Inflammatory macrophage (primary cell): Measurements from ENCODE around the gene C1QTNF8.
A peak's percentile ranks its signal among the peaks of the same experiment; 100 is the strongest.

Experiments used
- DNase-seq, 2 donors: peaks; one replicate each; pipeline ENCODE4 v3.0.0-alpha.2; 2020 to 2022

The C1QTNF8 gene

GRCh38 chr16:1107731-1108130 is 11.7 kb upstream of the C1QTNF8 start:
- no peak for DNase-seq

GRCh38 chr16:1107141-1107540 is 11.1 kb upstream of the C1QTNF8 start:
- no peak for DNase-seq

- DNase-seq, result no peak
These were observed 10.6 kb upstream of the C1QTNF8 start for GRCh38 chr16:1106659-1107058.

GRCh38 chr16:1105888-1106620 is 10.0 kb upstream of the C1QTNF8 start:
- peak in 1 of 2 donors; percentile 26 for DNase-seq

GRCh38 chr16:1103636-1103980 is 7.6 kb upstream of the C1QTNF8 start:
- no peak for DNase-seq

- peak; percentile 27 to 39 for DNase-seq
These were observed 7.0 kb upstream of the C1QTNF8 start for GRCh38 chr16:1102921-1103635.

- no peak for DNase-seq
These were observed 6.3 kb upstream of the C1QTNF8 start for GRCh38 chr16:1102333-1102700.

- DNase-seq, result no peak
These were observed 5.7 kb upstream of the C1QTNF8 start for GRCh38 chr16:1101573-1102332.

- no peak for DNase-seq
These were observed 5.1 kb upstream of the C1QTNF8 start for GRCh38 chr16:1101133-1101532.

GRCh38 chr16:1100084-1100800 is 4.2 kb upstream of the C1QTNF8 start:
- DNase-seq, result no peak

- DNase-seq, result no peak
These were observed 3.4 kb upstream of the C1QTNF8 start for GRCh38 chr16:1099189-1100083.

GRCh38 chr16:1098266-1098991 is 2.4 kb upstream of the C1QTNF8 start:
- DNase-seq, result no peak

GRCh38 chr16:1097800-1098199 is 1.8 kb upstream of the C1QTNF8 start:
- no peak for DNase-seq

GRCh38 chr16:1097156-1097555 is 1.1 kb upstream of the C1QTNF8 start:
- DNase-seq, result no peak

- DNase-seq, result no peak
These were observed 435 bp downstream of the C1QTNF8 start for GRCh38 chr16:1095450-1096168.

GRCh38 chr16:1094601-1095449 is 1.2 kb downstream of the C1QTNF8 start:
- DNase-seq, result no peak

GRCh38 chr16:1094124-1094479 is 1.9 kb downstream of the C1QTNF8 start:
- DNase-seq, result no peak

GRCh38 chr16:1093284-1094123 is 2.5 kb downstream of the C1QTNF8 start:
- DNase-seq, result no peak
